ENCODE data around the gene PARD3B.

The PARD3B gene

DNA sequence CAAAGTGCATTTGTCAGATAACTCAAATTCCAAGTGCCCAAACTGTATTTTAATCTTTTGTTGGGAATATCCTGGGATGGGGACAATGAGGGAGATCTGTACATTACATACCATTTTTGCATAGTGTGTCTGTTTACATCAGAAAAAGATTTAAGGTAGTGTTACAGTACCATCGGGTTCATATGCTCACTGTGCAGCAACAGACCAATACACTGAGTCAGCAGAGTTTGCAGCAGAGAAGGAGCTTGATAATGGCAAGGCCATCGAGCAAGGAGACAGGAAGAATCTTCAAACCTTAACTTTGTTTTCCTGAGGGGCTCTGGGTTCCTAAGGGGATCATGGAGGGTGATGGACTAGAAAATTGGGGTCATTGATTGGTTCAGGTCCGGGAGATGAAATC is 399.7 kb downstream of the PARD3B start:
- Histone ChIP-seq H3K27ac (ENCODE audit: low read length) (no peak overlapping the region), H3K27me3 (replicated peaks; ENCODE audit: insufficient read depth, low read length) (no peaks in the 10 kb centered on the region), H3K79me2 (ENCODE audit: low read length) (no peaks in the 10 kb centered on the region), H3K36me3 (replicated peaks; ENCODE audit: insufficient read depth, low read length) (no peaks in the 10 kb centered on the region), H3F3A (ENCODE audit: insufficient read depth, low read length) (no peaks in the 10 kb centered on the region), H3K4me1 (ENCODE audit: low read length) (no peaks in the 10 kb centered on the region), H3K4me3 (ENCODE audit: low read length) (no peak overlapping the region), H4K20me1 (ENCODE audit: insufficient read depth, low read length) (no peaks in the 10 kb centered on the region), H3K9me3 (replicated peaks; ENCODE audit: insufficient read depth, low read length) (no peaks in the 10 kb centered on the region), H3K9ac (ENCODE audit: low read length) (no peak overlapping the region), H3K4me2 (ENCODE audit: low read depth, low read length) (no peak overlapping the region), H3K9me2 (replicated peaks; ENCODE audit: insufficient read depth, low read length) (no peaks in the 10 kb centered on the region), H2AFZ (ENCODE audit: low read length) (no peak overlapping the region)
- DNase-seq = no peak
- no peak for TF ChIP-seq EZH2 (optimal IDR thresholded peaks at IDR 0.05; ENCODE audit: low read depth, low read length)

DNA sequence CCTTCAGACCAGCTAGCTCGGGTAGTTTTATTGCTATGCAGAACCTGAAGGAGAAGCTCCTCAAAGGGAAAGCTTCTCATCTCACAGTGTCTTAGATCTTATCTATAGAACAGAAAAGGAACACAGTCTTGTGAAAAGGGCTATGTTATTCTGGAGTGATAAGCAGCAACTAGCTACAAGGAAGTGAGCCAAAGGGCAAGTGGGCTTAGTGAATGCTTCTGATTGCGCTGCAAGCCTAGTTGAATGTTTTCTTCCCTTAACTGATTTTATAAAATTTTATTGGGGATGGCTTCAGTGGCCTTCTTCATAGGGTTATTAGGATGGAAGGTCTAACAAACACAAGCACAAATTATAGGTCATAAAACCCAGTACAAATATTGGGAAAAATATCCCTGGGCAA is 400.1 kb downstream of the PARD3B start:
- Histone ChIP-seq H3K27me3 (replicated peaks; ENCODE audit: insufficient read depth, low read length) (no peaks in the 10 kb centered on the region), H3K27ac (ENCODE audit: low read length) (no peak overlapping the region), H3K9ac (ENCODE audit: low read length) (no peak overlapping the region), H3K9me3 (replicated peaks; ENCODE audit: insufficient read depth, low read length) (no peaks in the 10 kb centered on the region), H3K36me3 (replicated peaks; ENCODE audit: insufficient read depth, low read length) (no peaks in the 10 kb centered on the region), H2AFZ (ENCODE audit: low read length) (no peak overlapping the region), H3K9me2 (replicated peaks; ENCODE audit: insufficient read depth, low read length) (no peaks in the 10 kb centered on the region), H3K4me2 (ENCODE audit: low read depth, low read length) (no peak overlapping the region), H3F3A (ENCODE audit: insufficient read depth, low read length) (no peaks in the 10 kb centered on the region), H3K79me2 (ENCODE audit: low read length) (no peaks in the 10 kb centered on the region), H4K20me1 (ENCODE audit: insufficient read depth, low read length) (no peaks in the 10 kb centered on the region), H3K4me3 (ENCODE audit: low read length) (no peak overlapping the region), H3K4me1 (ENCODE audit: low read length) (no peaks in the 10 kb centered on the region)
- DNase-seq = no peak
- TF ChIP-seq EZH2phosphoT487 (IDR thresholded peaks at IDR 0.05; ENCODE audit: low read length) (no peak), EZH2 (optimal IDR thresholded peaks at IDR 0.05; ENCODE audit: low read depth, low read length) (no peak)
- TF ChIP-seq, protein P1, sequence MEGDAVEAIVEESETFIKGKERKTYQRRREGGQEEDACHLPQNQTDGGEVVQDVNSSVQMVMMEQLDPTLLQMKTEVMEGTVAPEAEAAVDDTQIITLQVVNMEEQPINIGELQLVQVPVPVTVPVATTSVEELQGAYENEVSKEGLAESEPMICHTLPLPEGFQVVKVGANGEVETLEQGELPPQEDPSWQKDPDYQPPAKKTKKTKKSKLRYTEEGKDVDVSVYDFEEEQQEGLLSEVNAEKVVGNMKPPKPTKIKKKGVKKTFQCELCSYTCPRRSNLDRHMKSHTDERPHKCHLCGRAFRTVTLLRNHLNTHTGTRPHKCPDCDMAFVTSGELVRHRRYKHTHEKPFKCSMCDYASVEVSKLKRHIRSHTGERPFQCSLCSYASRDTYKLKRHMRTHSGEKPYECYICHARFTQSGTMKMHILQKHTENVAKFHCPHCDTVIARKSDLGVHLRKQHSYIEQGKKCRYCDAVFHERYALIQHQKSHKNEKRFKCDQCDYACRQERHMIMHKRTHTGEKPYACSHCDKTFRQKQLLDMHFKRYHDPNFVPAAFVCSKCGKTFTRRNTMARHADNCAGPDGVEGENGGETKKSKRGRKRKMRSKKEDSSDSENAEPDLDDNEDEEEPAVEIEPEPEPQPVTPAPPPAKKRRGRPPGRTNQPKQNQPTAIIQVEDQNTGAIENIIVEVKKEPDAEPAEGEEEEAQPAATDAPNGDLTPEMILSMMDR (IDR thresholded peaks at IDR 0.05; ENCODE audit: low read length) = no peak

DNA sequence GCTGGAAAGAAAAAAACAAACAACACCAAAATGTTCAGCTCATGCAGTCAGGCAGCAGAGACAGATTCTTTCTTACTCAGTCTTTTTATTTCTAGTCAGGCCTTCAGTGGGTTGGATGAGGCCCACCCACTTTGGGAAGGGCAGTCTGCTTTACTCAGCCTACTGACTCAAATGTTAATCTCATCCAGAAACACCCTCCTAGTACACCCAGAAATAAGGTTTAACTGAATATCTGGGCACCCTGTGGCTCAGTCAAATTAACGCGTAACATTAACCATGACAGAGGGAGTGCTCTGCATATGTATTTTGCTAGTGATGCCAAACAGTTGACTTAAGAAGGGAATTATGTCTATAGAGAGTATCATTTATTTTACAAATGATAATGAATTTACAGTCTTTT is 401.6 kb downstream of the PARD3B start:
- Histone ChIP-seq H3K79me2 (ENCODE audit: low read length) (no peaks in the 10 kb centered on the region), H3K4me2 (ENCODE audit: low read depth, low read length) (no peak overlapping the region), H3K9me2 (replicated peaks; ENCODE audit: insufficient read depth, low read length) (no peaks in the 10 kb centered on the region), H3K4me3 (ENCODE audit: low read length) (no peak overlapping the region), H3F3A (ENCODE audit: insufficient read depth, low read length) (no peaks in the 10 kb centered on the region), H3K9ac (ENCODE audit: low read length) (no peak overlapping the region), H2AFZ (ENCODE audit: low read length) (no peak overlapping the region), H3K4me1 (ENCODE audit: low read length) (no peaks in the 10 kb centered on the region), H3K9me3 (replicated peaks; ENCODE audit: insufficient read depth, low read length) (no peaks in the 10 kb centered on the region), H3K27me3 (replicated peaks; ENCODE audit: insufficient read depth, low read length) (no peaks in the 10 kb centered on the region), H3K27ac (ENCODE audit: low read length) (no peak overlapping the region), H3K36me3 (replicated peaks; ENCODE audit: insufficient read depth, low read length) (no peaks in the 10 kb centered on the region), H4K20me1 (ENCODE audit: insufficient read depth, low read length) (no peaks in the 10 kb centered on the region)
- DNase-seq = no peak
- TF ChIP-seq EZH2 (optimal IDR thresholded peaks at IDR 0.05; ENCODE audit: low read depth, low read length) (no peak), EZH2phosphoT487 (IDR thresholded peaks at IDR 0.05; ENCODE audit: low read length) (no peak)
- TF ChIP-seq, protein P1 (IDR thresholded peaks at IDR 0.05; ENCODE audit: low read length) = no peak

DNA sequence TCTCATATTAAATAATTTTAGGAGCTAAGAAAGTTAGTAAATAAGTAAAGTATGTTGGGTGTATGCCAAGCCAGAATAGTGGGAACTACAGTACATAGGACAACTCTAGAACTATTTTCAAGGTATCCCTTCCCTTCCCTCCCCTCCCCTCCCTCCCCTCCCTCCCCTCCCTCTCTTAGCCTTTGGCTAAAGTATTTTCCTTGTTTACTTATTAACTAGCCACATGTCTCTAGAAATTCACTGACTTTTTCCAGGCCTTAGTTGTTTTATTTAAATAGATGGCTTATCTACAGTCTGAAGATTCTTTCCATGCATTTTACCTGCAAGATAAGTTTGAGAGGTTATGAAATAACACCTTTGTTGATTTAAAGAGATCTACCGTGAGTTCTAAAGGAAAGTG is 402.1 kb downstream of the PARD3B start:
- TF ChIP-seq, protein P1 (IDR thresholded peaks at IDR 0.05; ENCODE audit: low read length) = no peak
- no peak for TF ChIP-seq EZH2 (optimal IDR thresholded peaks at IDR 0.05; ENCODE audit: low read depth, low read length)
- TF ChIP-seq EZH2phosphoT487 (IDR thresholded peaks at IDR 0.05; ENCODE audit: low read length) = no peak
- Histone ChIP-seq H4K20me1 (ENCODE audit: insufficient read depth, low read length) (no peaks in the 10 kb centered on the region), H3K79me2 (ENCODE audit: low read length) (no peaks in the 10 kb centered on the region), H3K9me3 (replicated peaks; ENCODE audit: insufficient read depth, low read length) (no peaks in the 10 kb centered on the region), H3K27me3 (replicated peaks; ENCODE audit: insufficient read depth, low read length) (no peaks in the 10 kb centered on the region), H3K27ac (ENCODE audit: low read length) (no peak overlapping the region), H3K9ac (ENCODE audit: low read length) (no peak overlapping the region), H3F3A (ENCODE audit: insufficient read depth, low read length) (no peaks in the 10 kb centered on the region), H3K36me3 (replicated peaks; ENCODE audit: insufficient read depth, low read length) (no peaks in the 10 kb centered on the region), H3K4me3 (ENCODE audit: low read length) (no peak overlapping the region), H3K4me2 (ENCODE audit: low read depth, low read length) (no peak overlapping the region), H3K4me1 (ENCODE audit: low read length) (no peaks in the 10 kb centered on the region), H2AFZ (ENCODE audit: low read length) (no peak overlapping the region), H3K9me2 (replicated peaks; ENCODE audit: insufficient read depth, low read length) (no peaks in the 10 kb centered on the region)
- no peak for DNase-seq

All from MM.1S (cell line).